Fibroblast of skin of right quadriceps (primary cell): ENCODE results near the gene HOXC5.

Source experiments
- DNase-seq: peaks from one replicate; pipeline ENCODE4 v3.0.0-alpha.2; 2013

The HOXC5 gene

GRCh38 chr12:54032627-54033100, at the start of gene HOXC5:
HOXC5 (plus strand) TSS chr12:54033050; CDS start chr12:54033123, 73 bp downstream.
- DNase-seq, result peak; percentile 91

- no peak for DNase-seq
Measured at GRCh38 chr12:53983568-53983949, 49.3 kb upstream of the HOXC5 start.

GRCh38 chr12:53983950-53984572, 48.8 kb upstream of the HOXC5 start:
- peak; percentile 60 for DNase-seq

GRCh38 chr12:53984901-53985691, 47.8 kb upstream of the HOXC5 start, which contains the start of gene HOXC10:
HOXC10 (plus strand) TSS chr12:53985146; CDS start chr12:53985260, 114 bp downstream.
- peak; percentile 99 for DNase-seq

- DNase-seq, result no peak
Measured at GRCh38 chr12:53985692-53985993, 47.2 kb upstream of the HOXC5 start.

GRCh38 chr12:53985994-53986685, 46.7 kb upstream of the HOXC5 start:
- no peak for DNase-seq

- DNase-seq, result no peak
Measured at GRCh38 chr12:53986686-53987483, 46.0 kb upstream of the HOXC5 start.

GRCh38 chr12:53987787-53988230, 45.0 kb upstream of the HOXC5 start:
- DNase-seq, result no peak

- DNase-seq, result no peak
Measured at GRCh38 chr12:53988541-53989226, 44.2 kb upstream of the HOXC5 start.

- peak; percentile 89 for DNase-seq
Measured at GRCh38 chr12:53989227-53990113, 43.4 kb upstream of the HOXC5 start.

- peak; percentile 87 for DNase-seq
Measured at GRCh38 chr12:53990311-53991076, 42.4 kb upstream of the HOXC5 start.

- peak; percentile 83 for DNase-seq
Measured at GRCh38 chr12:53991077-53991460, 41.8 kb upstream of the HOXC5 start.

- no peak for DNase-seq
Measured at GRCh38 chr12:53992377-53992889, 40.4 kb upstream of the HOXC5 start.

GRCh38 chr12:53993162-53994008, 39.5 kb upstream of the HOXC5 start:
- DNase-seq, result no peak

GRCh38 chr12:53994009-53994263, 38.9 kb upstream of the HOXC5 start:
- no peak for DNase-seq

GRCh38 chr12:53994264-53995001, 38.4 kb upstream of the HOXC5 start:
- DNase-seq, result no peak

- no peak for DNase-seq
Measured at GRCh38 chr12:53995002-53995377, 37.9 kb upstream of the HOXC5 start.

- DNase-seq, result peak; percentile 84
Measured at GRCh38 chr12:53995378-53996239, 37.2 kb upstream of the HOXC5 start.
